ENCODE results near the gene DPP10. TPM values are rescaled to one million over a fixed set of nuclear protein-coding genes. Genes with fewer than 3 reads are reported as not detected.

Gene DPP10
- total and polyA plus RNA-seq, 4 donors = 0.04 to 4.1 (median 0.48) TPM

GRCh38 chr2:114553027-114553426 lies 110.6 kb downstream of the DPP10 start:
- no peak overlapping the region for H3K9ac ChIP-seq (ENCODE audit: low read depth in 1 of 2, low read length in 2 of 2)
- H3K9me3 ChIP-seq (ENCODE audit: control insufficient read depth in 4 of 4, low read length in 3 of 4) = no peaks in the 10 kb centered on the region
- no peaks in the 10 kb centered on the region for H3K27me3 ChIP-seq (ENCODE audit: control insufficient read depth in 4 of 4, insufficient read depth in 4 of 4, low read length in 3 of 4)
- no peak overlapping the region for H3K4me3 ChIP-seq (ENCODE audit: low read depth in 1 of 3, low read length in 3 of 3)
- no peaks in the 10 kb centered on the region for H3K4me1 ChIP-seq (ENCODE audit: control insufficient read depth in 4 of 4, insufficient read depth in 4 of 4, low read length in 3 of 4)
- TF ChIP-seq REST (IDR thresholded peaks at IDR 0.05) (no peak), ZBTB33 (IDR thresholded peaks at IDR 0.05) (no peak), CTCF (IDR thresholded peaks at IDR 0.05; ENCODE audit: low read depth, low read length, missing input control) (no peak), HNF4G (IDR thresholded peaks at IDR 0.05) (no peak), RXRA (IDR thresholded peaks at IDR 0.05) (no peak), NR2F2 (IDR thresholded peaks at IDR 0.05) (no peak), SP1 (IDR thresholded peaks at IDR 0.05) (no peak), HNF4A (conservative IDR thresholded peaks at IDR 0.05) (no peak), EGR1 (IDR thresholded peaks at IDR 0.05; ENCODE audit: low read depth in 2 of 2) (no peak), ATF3 (IDR thresholded peaks at IDR 0.05) (no peak), TAF1 (conservative IDR thresholded peaks at IDR 0.05) (no peak), MAX (IDR thresholded peaks at IDR 0.05) (no peak), YY1 (IDR thresholded peaks at IDR 0.05) (no peak), FOXA2 (IDR thresholded peaks at IDR 0.05) (no peak), FOXA1 (IDR thresholded peaks at IDR 0.05) (no peak), JUND (IDR thresholded peaks at IDR 0.05) (no peak), RAD21 (IDR thresholded peaks at IDR 0.05) (no peak), GABPA (IDR thresholded peaks at IDR 0.05 in 1 of 2, conservative IDR thresholded peaks at IDR 0.05 in 1 of 2) (no peak)
- no peaks in the 10 kb centered on the region for H3K36me3 ChIP-seq (ENCODE audit: control insufficient read depth in 4 of 4, insufficient read depth in 3 of 4, low read depth in 1 of 4, low read length in 3 of 4)
- DNase-seq (ENCODE audit: low spot score) = no peak
- H3K27ac ChIP-seq (ENCODE audit: low read depth in 1 of 2, low read length in 2 of 2) = no peak overlapping the region
- WGBS = 61% methylated on average over 5 of the region's 5 CpGs

Data from liver (tissue), 9 donors.